Brain microvascular endothelial cell (primary cell): Measurements from ENCODE around the gene SEC61B.

Experiments used
- DNase-seq: peaks from one replicate; pipeline ENCODE4 v3.0.0-alpha.2; 2020
- H3K27ac ChIP-seq: fragments of 250-450 bp; sonication (Bioruptor Pico); 2 replicates; pipeline ENCODE4 v1.5.1; 2020; ENCODE audit warnings: mild to moderate bottlenecking, moderate library complexity
- H3K27me3 ChIP-seq: fragments of 250-450 bp; sonication (Bioruptor Pico); replicated peaks from 2 replicates; pipeline ENCODE4 v1.5.1; 2020; ENCODE audit warnings: mild to moderate bottlenecking
- H3K36me3 ChIP-seq: fragments of 250-450 bp; sonication (Bioruptor Pico); replicated peaks from 2 replicates; pipeline ENCODE4 v1.5.1; 2020; ENCODE audit warnings: mild to moderate bottlenecking
- H3K4me3 ChIP-seq: 2 replicates; pipeline ENCODE4 v1.5.1; 2011; ENCODE audit warnings: low read depth, mild to moderate bottlenecking, control low read depth, low read length, moderate library complexity
- CTCF ChIP-seq: IDR thresholded peaks from 2 replicates; pipeline ENCODE4 v1.5.1; 2011; ENCODE audit warnings: low read depth, mild to moderate bottlenecking, moderate library complexity, low read length, control low read depth, inconsistent platforms; ENCODE audit errors: missing control alignments
- in situ Hi-C: cut with HindIII; loops from 2 replicates; pipeline ENCODE4 v1.10.0; 2017; ENCODE audit warnings: low sequenced_read_pairs, low pct_ligation_motif_present

The SEC61B gene

DNA sequence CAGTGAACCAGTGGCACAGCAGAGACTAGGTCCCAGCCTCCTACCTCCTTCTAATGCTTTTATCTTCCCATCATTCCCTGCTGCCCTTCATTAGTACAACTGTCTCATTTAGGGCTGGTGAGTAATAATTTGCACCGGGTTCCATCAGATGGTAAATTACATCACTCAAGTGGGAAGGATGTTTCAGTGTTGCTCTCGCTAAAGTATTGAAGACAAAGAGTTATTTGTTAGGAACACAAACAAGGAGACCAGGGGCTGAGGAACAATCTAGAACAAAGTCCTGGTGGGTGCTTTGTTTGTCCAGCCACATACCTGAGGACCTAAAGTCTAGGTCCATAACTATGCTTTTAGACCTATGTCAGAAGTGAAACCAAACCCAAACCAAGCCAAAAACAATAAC, 52.4 kb downstream of the SEC61B start:
- H3K27ac ChIP-seq: no peak overlapping the region
- no peak for DNase-seq
- TF ChIP-seq CTCF: no peak
- no peaks in the 10 kb centered on the region for H3K36me3 ChIP-seq
- no peaks in the 10 kb centered on the region for H3K27me3 ChIP-seq
- no peak overlapping the region for H3K4me3 ChIP-seq
- in situ Hi-C loops: no loop called here
